Thymus (tissue), 11 donors: ENCODE results near the gene PELI2. TPM values are rescaled to one million over a fixed set of nuclear protein-coding genes. Genes with fewer than 3 reads are reported as not detected.

Experiments
- DNase-seq, 9 donors: peaks; one replicate each; pipeline ENCODE4 v3.0.0-alpha.2; 2013; ENCODE audit warnings: low spot score in 9 of 9, low read depth in 6 of 9, missing footprints in 1 of 9
- H3K27ac ChIP-seq, 2 donors: one replicate each; pipeline ENCODE4 v1.5.1; 2013; ENCODE audit warnings: control low read depth in 1 of 2, low read depth in 1 of 2, low read length in 1 of 2, mild to moderate bottlenecking in 1 of 2, moderate library complexity in 1 of 2
- H3K27me3 ChIP-seq, 2 donors: one replicate each; pipeline ENCODE4 v1.5.1; 2013; ENCODE audit warnings: low read length in 1 of 2; ENCODE audit not compliant: control insufficient read depth in 2 of 2, insufficient read depth in 1 of 2
- H3K36me3 ChIP-seq, 2 donors: one replicate each; pipeline ENCODE4 v1.5.1; 2013; ENCODE audit warnings: low read length in 1 of 2, mild to moderate bottlenecking in 1 of 2, moderate library complexity in 1 of 2; ENCODE audit not compliant: control insufficient read depth in 2 of 2, insufficient read depth in 2 of 2
- H3K4me1 ChIP-seq, 2 donors: one replicate each; pipeline ENCODE4 v1.5.1; 2013; ENCODE audit warnings: low read length in 2 of 2; ENCODE audit not compliant: control insufficient read depth in 2 of 2, insufficient read depth in 2 of 2
- H3K4me3 ChIP-seq, 2 donors: one replicate each; pipeline ENCODE4 v1.5.1; 2013; ENCODE audit warnings: low read length in 2 of 2, control low read depth in 1 of 2, mild to moderate bottlenecking in 1 of 2
- H3K9me3 ChIP-seq, 2 donors: one replicate each; pipeline ENCODE4 v1.5.1; 2013; ENCODE audit warnings: low read length in 1 of 2, mild to moderate bottlenecking in 1 of 2; ENCODE audit not compliant: control insufficient read depth in 2 of 2, insufficient read depth in 1 of 2
- WGBS: extraction: QIAGEN DNeasy Blood & Tissue Kit; methylation state at CpG from one replicate; pipeline ENCODE4 v1.1.7; 2013; 5-methylcytosine and 5-hydroxymethylcytosine counted together
- polyA plus RNA-seq: library from polyadenylated mRNA; stranded (reverse); fragments of 200-250 nt; gene quantifications from one replicate; pipeline ENCODE4 v1.2.3, GENCODE V29; 2013
- total RNA-seq: library from RNA; stranded (reverse); fragments of 120-200 nt; gene quantifications from one replicate; pipeline ENCODE4 v1.2.4, GENCODE V29; 2013
- donor health status: healthy.

The PELI2 gene
- total and polyA plus RNA-seq, 2 donors, result 8.6 to 21.1 TPM

- 96% methylated on average over 3 of the region's 3 CpGs for WGBS
- H3K27ac ChIP-seq, result no peak overlapping the region
- H3K4me1 ChIP-seq, result peaks cover 2 to 8% of the 10 kb centered on the region in 2 donors
- no peak for DNase-seq
- no peak overlapping the region for H3K4me3 ChIP-seq
- no peaks in the 10 kb centered on the region for H3K27me3 ChIP-seq
- H3K36me3 ChIP-seq, result no peaks in the 10 kb centered on the region
- H3K9me3 ChIP-seq, result no peaks in the 10 kb centered on the region
Observed at GRCh38 chr14:56088941-56089340, 29.3 kb upstream of the PELI2 start.

DNA sequence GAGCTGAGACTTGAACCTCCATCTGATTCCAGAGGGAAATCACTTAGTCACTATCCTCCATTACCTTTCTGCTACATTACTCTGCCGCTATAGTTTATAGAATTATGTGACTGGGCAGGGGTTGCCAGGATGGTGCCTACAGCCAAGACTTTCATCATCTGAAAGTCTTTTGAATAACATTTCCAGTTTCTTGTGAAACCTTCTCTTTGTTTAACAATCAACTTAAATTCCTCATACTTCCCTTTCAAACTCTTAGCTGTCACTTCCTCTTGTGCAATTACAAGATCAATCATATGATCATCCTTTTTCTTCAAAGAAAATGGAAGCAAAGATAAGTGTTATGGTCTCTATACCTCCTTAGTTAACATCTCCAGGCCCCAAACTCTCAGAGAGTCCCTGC is 25.4 kb upstream of the PELI2 start:
- Histone ChIP-seq H3K4me1 (peaks cover 1 to 5% of the 10 kb centered on the region in 2 donors), H3K9me3 (peaks cover 0 to 4% of the 10 kb centered on the region in 2 donors), H3K36me3 (no peaks in the 10 kb centered on the region), H3K27ac (no peak overlapping the region), H3K27me3 (no peaks in the 10 kb centered on the region), H3K4me3 (no peak overlapping the region)
- no peak for DNase-seq
- WGBS, result 95% methylated on average over 1 of the region's 1 CpG

GRCh38 chr14:56094076-56094475 is 24.1 kb upstream of the PELI2 start:
- Histone ChIP-seq H3K4me3 (no peak overlapping the region), H3K36me3 (no peaks in the 10 kb centered on the region), H3K4me1 (no peaks in the 10 kb centered on the region), H3K27ac (no peak overlapping the region), H3K27me3 (no peaks in the 10 kb centered on the region), H3K9me3 (peaks cover 0 to 4% of the 10 kb centered on the region in 2 donors)
- 93% methylated on average over 4 of the region's 4 CpGs for WGBS
- DNase-seq, result no peak

DNA sequence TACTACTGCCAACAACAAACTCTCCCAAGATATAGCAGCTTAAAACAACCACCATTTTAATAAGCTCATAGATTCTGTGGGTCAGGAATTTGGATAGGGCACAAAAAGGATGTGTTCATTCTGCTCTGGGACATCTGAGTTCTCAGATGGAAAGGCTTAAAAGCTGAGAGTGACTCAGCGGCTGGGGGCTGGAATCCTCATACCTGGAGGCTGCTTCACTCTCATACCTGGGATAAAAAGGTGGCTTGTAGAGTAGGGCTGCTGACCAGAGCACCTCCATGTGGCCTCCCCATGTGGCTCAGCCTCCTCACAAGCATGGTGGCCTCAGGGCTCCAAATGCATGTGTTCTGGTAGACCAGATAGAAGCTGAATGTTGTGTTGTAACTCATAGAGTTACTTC is 20.2 kb upstream of the PELI2 start:
- Histone ChIP-seq H3K27me3 (no peaks in the 10 kb centered on the region), H3K4me3 (no peak overlapping the region), H3K4me1 (no peaks in the 10 kb centered on the region), H3K36me3 (no peaks in the 10 kb centered on the region), H3K27ac (no peak overlapping the region), H3K9me3 (peaks cover 0 to 4% of the 10 kb centered on the region in 2 donors)
- no peak for DNase-seq
- WGBS, result 98% methylated on average over 1 of the region's 1 CpG

- Histone ChIP-seq H3K9me3 (peaks cover 0 to 4% of the 10 kb centered on the region in 2 donors), H3K36me3 (no peaks in the 10 kb centered on the region), H3K27me3 (no peaks in the 10 kb centered on the region), H3K27ac (no peak overlapping the region), H3K4me1 (no peaks in the 10 kb centered on the region), H3K4me3 (no peak overlapping the region)
- no peak for DNase-seq
- WGBS, result 92% methylated on average over 7 of the region's 7 CpGs
Observed at GRCh38 chr14:56099081-56099797, 19.0 kb upstream of the PELI2 start.

DNA sequence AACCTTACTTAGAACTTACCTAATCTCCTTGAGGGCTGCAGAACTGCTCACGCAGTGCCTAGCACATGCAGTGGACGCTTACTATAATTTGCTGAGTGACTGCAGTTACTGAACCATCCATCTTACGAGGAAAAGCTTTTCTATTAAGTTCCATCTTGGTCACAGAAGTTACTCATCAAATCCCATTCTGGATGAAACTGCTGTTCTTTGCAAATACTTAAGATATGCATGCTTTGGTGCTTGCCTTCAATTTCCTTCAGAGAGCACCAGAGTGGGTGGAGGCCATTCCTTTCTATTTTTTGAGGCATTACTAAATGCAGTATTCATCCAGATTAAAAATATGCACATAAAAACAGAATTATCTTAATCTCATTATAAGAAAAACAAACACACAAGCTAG is 17.7 kb upstream of the PELI2 start:
- H3K27ac ChIP-seq, result no peak overlapping the region
- no peaks in the 10 kb centered on the region for H3K36me3 ChIP-seq
- no peak for DNase-seq
- peaks cover 0 to 4% of the 10 kb centered on the region in 2 donors for H3K9me3 ChIP-seq
- no peaks in the 10 kb centered on the region for H3K4me1 ChIP-seq
- 75% methylated on average over 3 of the region's 3 CpGs for WGBS
- H3K4me3 ChIP-seq, result no peak overlapping the region
- H3K27me3 ChIP-seq, result no peaks in the 10 kb centered on the region

DNA sequence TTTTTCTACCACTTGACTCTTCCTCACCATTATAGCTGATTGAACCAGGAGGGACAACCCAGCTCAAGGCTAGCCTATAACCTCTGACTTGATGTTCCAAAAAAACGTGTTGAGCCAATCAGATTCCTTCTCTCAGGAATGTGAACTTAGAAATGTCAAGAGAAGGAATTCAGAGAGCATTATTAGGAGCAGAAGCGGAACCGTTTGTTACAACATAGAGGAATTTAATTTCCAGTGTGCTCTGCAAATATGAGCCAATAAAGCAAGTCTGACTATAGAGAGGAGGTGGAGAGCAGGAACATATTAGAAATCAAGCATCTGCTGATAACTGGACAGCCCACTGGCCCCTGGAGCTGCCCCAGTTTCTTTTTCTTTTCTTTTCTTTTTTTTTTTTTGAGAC is 15.3 kb upstream of the PELI2 start:
- H3K4me1 ChIP-seq, result peaks cover 0 to 3% of the 10 kb centered on the region in 2 donors
- no peak for DNase-seq
- H3K4me3 ChIP-seq, result no peak overlapping the region
- no peaks in the 10 kb centered on the region for H3K9me3 ChIP-seq
- no peaks in the 10 kb centered on the region for H3K36me3 ChIP-seq
- 94% methylated on average over 3 of the region's 3 CpGs for WGBS
- no peak overlapping the region for H3K27ac ChIP-seq
- no peaks in the 10 kb centered on the region for H3K27me3 ChIP-seq

DNA sequence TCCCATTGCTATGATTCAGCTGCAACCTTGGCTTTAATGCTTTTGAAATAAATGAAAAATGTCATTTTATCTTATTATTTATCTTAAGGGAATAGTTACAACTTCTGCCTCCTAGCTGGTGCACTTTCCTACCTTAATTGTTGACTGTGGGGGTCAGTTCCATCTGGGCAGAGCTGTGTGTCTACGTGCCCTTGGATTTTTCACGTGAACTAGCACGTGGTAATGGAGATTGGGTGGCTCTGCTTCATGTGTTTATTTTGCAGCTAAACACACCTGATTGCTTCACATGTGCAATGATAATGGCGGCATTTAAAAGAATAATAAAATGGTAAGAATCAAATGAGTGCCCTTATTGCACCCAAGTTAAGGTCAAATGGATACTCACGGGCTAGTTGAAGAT is 10.6 kb upstream of the PELI2 start:
- no peak overlapping the region for H3K4me3 ChIP-seq
- no peaks in the 10 kb centered on the region for H3K36me3 ChIP-seq
- H3K27me3 ChIP-seq, result no peaks in the 10 kb centered on the region
- no peak for DNase-seq
- no peaks in the 10 kb centered on the region for H3K9me3 ChIP-seq
- H3K27ac ChIP-seq, result no peak overlapping the region
- H3K4me1 ChIP-seq, result peaks cover 0 to 3% of the 10 kb centered on the region in 2 donors
- WGBS, result 78% methylated on average over 5 of the region's 5 CpGs

- DNase-seq, result no peak
- no peaks in the 10 kb centered on the region for H3K27me3 ChIP-seq
- H3K4me1 ChIP-seq, result peaks cover 0 to 3% of the 10 kb centered on the region in 2 donors
- H3K4me3 ChIP-seq, result no peak overlapping the region
- H3K36me3 ChIP-seq, result no peaks in the 10 kb centered on the region
- no peak overlapping the region for H3K27ac ChIP-seq
- WGBS, result 95% methylated on average over 1 of the region's 1 CpG
- H3K9me3 ChIP-seq, result no peaks in the 10 kb centered on the region
Observed at GRCh38 chr14:56108057-56108456, 10.2 kb upstream of the PELI2 start.
